H1 (cell line): ENCODE measurements around the gene NT5C1B. TPM values are rescaled to one million over a fixed set of nuclear protein-coding genes. Genes with fewer than 3 reads are reported as not detected.

Source experiments
- CBX5 ChIP-seq: fragments of 300-800, 300-1000 bp; sonication (generic); IDR thresholded peaks from 2 replicates; pipeline ENCODE4 v1.7.1; 2016; ENCODE audit warnings: antibody characterized with exemption, low read length, low read depth
- CHD7 ChIP-seq: fragments of 300-600 bp; sonication (generic); IDR thresholded peaks from 2 replicates; pipeline ENCODE4 v1.7.1; 2012; ENCODE audit warnings: low read length, moderate library complexity, mild to moderate bottlenecking, inconsistent platforms; ENCODE audit not compliant: insufficient replicate concordance
- SUZ12 ChIP-seq: fragments of 200-600 bp; sonication (generic); IDR thresholded peaks from 2 replicates; pipeline ENCODE4 v1.6.1; 2012; ENCODE audit warnings: mild to moderate bottlenecking, inconsistent platforms, low read length, moderate library complexity, mixed read lengths
- polyA plus RNA-seq, 7 experiments: library from polyadenylated mRNA; depleted of rRNA in 3 of 7; stranded (reverse) in 5 of 7; unstranded in 2 of 7; fragments of >200 nt in 5 of 7; fragments of 200-250 nt in 2 of 7; gene quantifications; 1 replicate in 5 of 7; 2 replicates in 1 of 7; 4 replicates in 1 of 7; pipeline versions ENCODE4 v1.2.1 to v1.2.3, GENCODE V29; 2011 to 2013; ENCODE audit warnings: missing spikeins in 2 of 7, mixed read lengths in 2 of 7
- total RNA-seq: library from RNA; stranded (reverse); fragmentation: NEBNext Ultra II Directional; extraction: Animal tissue kit (Norgen Biotek cat#: 25700); gene quantifications from 2 replicates; pipeline ENCODE4 v1.2.1, GENCODE V29; 2021

The NT5C1B gene
- total and polyA plus RNA-seq, 2 of the 8 experiments (the other 6 are each of a cell fraction or from before 2014, with no cell fraction given): not detected

- TF ChIP-seq CHD7: no peak
- no peak for TF ChIP-seq SUZ12
- no peak for TF ChIP-seq CBX5
These were observed 37.7 kb upstream of the NT5C1B start (continued) for GRCh38 chr2:18626958-18627650.
